SK-N-SH (cell line): ENCODE data around the gene FRA10AC1. TPM values are rescaled to one million over a fixed set of nuclear protein-coding genes. Genes with fewer than 3 reads are reported as not detected.

Experiments
- CTCF ChIA-PET: fragments of 300-600, 350-600 bp; formaldehyde crosslinking; extraction: SDS; loops from one replicate; lab custom pipeline; 2021; lab: Yijun Ruan, JAX
- POLR2A ChIA-PET: fragments of 350-600 bp; sonication (Branson Sonifier 250); formaldehyde crosslinking; extraction: SDS; loops from one replicate; lab custom pipeline; 2020; ENCODE audit warnings: antibody characterized with exemption, inconsistent platforms; lab: Yijun Ruan, JAX
- DNase-seq: peaks from one replicate; pipeline ENCODE4 v3.0.0; 2012
- H2AFZ ChIP-seq: fragments of 200-600 bp; sonication (generic); 2 replicates; pipeline ENCODE4 v1.8.1; 2016; ENCODE audit warnings: antibody characterized with exemption, mild to moderate bottlenecking, low read depth
- H3F3A ChIP-seq: fragments of 200-600 bp; sonication (generic); replicated peaks from 2 replicates; pipeline ENCODE3; 2016; ENCODE audit warnings: antibody characterized with exemption, mild to moderate bottlenecking; ENCODE audit not compliant: insufficient read depth
- H3K27ac ChIP-seq, 2 experiments: fragments of 200-500 bp in 1 of 2; fragments of 200-600 bp in 1 of 2; sonication (Bioruptor generic) in 1 of 2; sonication (generic), shearing (Covaris generic) in 1 of 2; 2 replicates each; pipeline versions ENCODE4 v1.5.1 to v1.6.1; 2014 to 2016; ENCODE audit warnings: low read depth in 2 of 2, inconsistent platforms in 1 of 2, low read length in 1 of 2, mild to moderate bottlenecking in 1 of 2, mixed read lengths in 1 of 2
- H3K27me3 ChIP-seq: fragments of 200-600 bp; sonication (generic), shearing (Covaris generic); 2 replicates; pipeline ENCODE4 v1.6.1; 2016; ENCODE audit warnings: mixed run types; ENCODE audit not compliant: insufficient read depth
- H3K36me3 ChIP-seq, 2 experiments: fragments of 200-500 bp in 1 of 2; fragments of 200-600 bp in 1 of 2; sonication (Bioruptor generic) in 1 of 2; sonication (generic) in 1 of 2; replicated peaks in 1 of 2; 2 replicates each; pipeline versions ENCODE3 to v1.5.1; 2014 to 2016; ENCODE audit warnings: low read length in 1 of 2, mild to moderate bottlenecking in 1 of 2; ENCODE audit not compliant: insufficient read depth in 2 of 2, control insufficient read depth in 1 of 2
- H3K4me1 ChIP-seq, 2 experiments: fragments of 200-500 bp in 1 of 2; fragments of 200-600 bp in 1 of 2; sonication (Bioruptor generic) in 1 of 2; sonication (generic), shearing (Covaris generic) in 1 of 2; 2 replicates each; pipeline versions ENCODE4 v1.5.1 to v1.6.1; 2014 to 2016; ENCODE audit warnings: low read depth in 1 of 2, low read length in 1 of 2, mixed run types in 1 of 2; ENCODE audit not compliant: insufficient read depth in 2 of 2, control insufficient read depth in 1 of 2
- H3K4me2 ChIP-seq: fragments of 200-600 bp; sonication (generic), shearing (Covaris generic); 2 replicates; pipeline ENCODE4 v1.6.1; 2017; ENCODE audit warnings: mixed run types
- H3K4me3 ChIP-seq, 2 experiments: fragments of 200-500 bp in 1 of 2; fragments of 200-600 bp in 1 of 2; sonication (Bioruptor generic) in 1 of 2; sonication (generic), shearing (Covaris generic) in 1 of 2; 2 replicates each; pipeline versions ENCODE4 v1.5.1 to v1.8.1; 2014 to 2016; ENCODE audit warnings: low read depth in 2 of 2, inconsistent platforms in 1 of 2, low read length in 1 of 2, mild to moderate bottlenecking in 1 of 2, mixed read lengths in 1 of 2, moderate library complexity in 1 of 2
- H3K79me2 ChIP-seq: fragments of 200-600 bp; sonication (generic); 2 replicates; pipeline ENCODE4 v1.8.1; 2017; ENCODE audit warnings: mild to moderate bottlenecking; ENCODE audit not compliant: insufficient read depth
- H3K9ac ChIP-seq: fragments of 200-600 bp; sonication (generic); 2 replicates; pipeline ENCODE4 v1.6.1; 2017; ENCODE audit warnings: mixed run types
- H3K9me2 ChIP-seq: fragments of 200-600 bp; sonication (generic); 2 replicates; pipeline ENCODE4 v1.6.1; 2017; ENCODE audit warnings: mixed run types
- H3K9me3 ChIP-seq: fragments of 200-600 bp; sonication (generic); 2 replicates; pipeline ENCODE4 v1.6.1; 2017; ENCODE audit warnings: mixed run types, mild to moderate bottlenecking, moderate library complexity
- H4K20me1 ChIP-seq: fragments of 200-600 bp; sonication (generic); 2 replicates; pipeline ENCODE4 v1.6.1; 2017; ENCODE audit warnings: mild to moderate bottlenecking, mixed run types; ENCODE audit not compliant: insufficient read depth
- CHD2 ChIP-seq: fragments of 150-350 bp; IDR thresholded peaks from 2 replicates; pipeline ENCODE4 v1.6.1; 2018; ENCODE audit warnings: low read length; ENCODE audit not compliant: partially characterized antibody
- CTCF ChIP-seq: fragments of 200-600 bp; sonication (generic); IDR thresholded peaks from 2 replicates; pipeline ENCODE4 v1.6.1; 2017; ENCODE audit warnings: antibody characterized with exemption, mild to moderate bottlenecking, moderate library complexity
- ELF1 ChIP-seq: IDR thresholded peaks from 2 replicates; pipeline ENCODE4 v1.4.0; 2012
- MAX ChIP-seq: IDR thresholded peaks from 2 replicates; pipeline ENCODE4 v1.4.0; 2012; ENCODE audit warnings: low read depth
- MXI1 ChIP-seq: IDR thresholded peaks from 2 replicates; pipeline ENCODE4 v1.6.1; 2012; ENCODE audit warnings: mild to moderate bottlenecking, low read depth, low read length, improper control_type of control experiment
- RAD21 ChIP-seq: IDR thresholded peaks from 2 replicates; pipeline ENCODE4 v1.6.1; 2012; ENCODE audit warnings: mild to moderate bottlenecking, low read length
- RCOR1 ChIP-seq: fragments of 150-350 bp; IDR thresholded peaks from 2 replicates; pipeline ENCODE4 v1.6.1; 2017; ENCODE audit warnings: antibody characterized with exemption, low read length
- SMC3 ChIP-seq: IDR thresholded peaks from 2 replicates; pipeline ENCODE4 v1.6.1; 2012; ENCODE audit warnings: low read depth, low read length, improper control_type of control experiment
- WGBS: methylation state at CpG from one replicate; pipeline ENCODE4 v1.1.6; 2017; ENCODE audit warnings: low lambda C conversion rate; 5-methylcytosine and 5-hydroxymethylcytosine counted together
- polyA plus RNA-seq, 3 experiments: library from polyadenylated mRNA; depleted of rRNA; stranded (reverse); fragments of >200 nt; gene quantifications; 2 replicates each; pipeline ENCODE4 v1.2.3, GENCODE V29; 2012

The FRA10AC1 gene
- polyA plus RNA-seq, 1 of the 3 experiments (the other 2 are of a cell fraction), result 3.9 TPM

DNA sequence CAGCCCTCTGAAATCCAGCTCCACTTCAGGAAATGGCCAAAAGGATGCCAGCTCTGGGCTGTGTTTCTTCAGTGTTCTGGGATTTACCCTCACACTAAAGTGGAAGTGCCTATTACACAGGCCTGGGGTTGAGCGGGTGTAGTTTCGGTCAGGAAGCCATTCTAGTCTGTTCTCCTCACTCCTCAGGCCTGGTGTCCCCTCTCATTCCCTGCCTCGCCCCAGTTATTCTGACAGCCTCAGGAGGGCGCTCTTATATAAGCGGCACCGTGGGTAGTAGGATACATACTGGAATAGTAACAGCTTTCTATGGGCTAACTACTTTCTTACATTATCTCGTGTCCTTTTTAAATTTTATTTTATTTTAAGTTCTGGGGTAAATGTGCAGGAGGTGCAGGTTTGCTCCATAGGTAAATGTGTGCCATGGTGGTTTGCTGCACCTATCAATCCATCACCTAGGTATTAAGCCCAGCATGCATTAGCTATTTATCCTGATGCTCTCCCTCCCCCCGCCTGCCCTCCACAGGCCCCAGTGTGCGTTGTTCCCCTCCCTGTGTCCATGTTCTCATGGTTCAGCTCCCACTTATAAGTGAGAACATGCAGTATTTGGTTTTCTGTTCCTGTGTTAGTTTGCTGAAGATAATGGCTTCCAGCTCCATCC is 43.1 kb upstream of the FRA10AC1 start:
- H3K9me2 ChIP-seq, result no peaks in the 10 kb centered on the region
- H3K4me2 ChIP-seq, result no peak overlapping the region
- H3K27me3 ChIP-seq, result no peaks in the 10 kb centered on the region
- no peak overlapping the region for H3K9ac ChIP-seq
- 66% methylated on average over 9 of the region's 9 CpGs for WGBS
- H4K20me1 ChIP-seq, result no peaks in the 10 kb centered on the region
- H3K9me3 ChIP-seq, result no peaks in the 10 kb centered on the region
- TF ChIP-seq SMC3, result 0 out of 2 replicates have a peak, but pooled peaks have one; percentile 5
- TF ChIP-seq MXI1, result no peak
- peak; percentile 45 for TF ChIP-seq CTCF
- TF ChIP-seq RAD21, result peak; percentile 48
- H3F3A ChIP-seq, result peaks cover 7% of the 10 kb centered on the region
- H2AFZ ChIP-seq, result no peak overlapping the region
- no peak overlapping the region for H3K27ac ChIP-seq
- H3K4me3 ChIP-seq, result peak overlapping the region in 1 of 2 experiments; percentile 20; a peak in 1 of 4 replicates
- H3K4me1 ChIP-seq, result peaks cover 0 to 2% of the 10 kb centered on the region in 2 experiments; a peak in 1 of 4 replicates
- ChIA-PET CTCF (interaction anchor here (1.0 to 3.2 kb wide), 7 partner anchors 9 to 114 kb away, joined by 3 to 16 read pairs (median 3); partner anchors contain the start of gene FRA10AC1), POLR2A (no interaction called here)
- no peaks in the 10 kb centered on the region for H3K36me3 ChIP-seq
- no peaks in the 10 kb centered on the region for H3K79me2 ChIP-seq
- DNase-seq, result no peak

GRCh38 chr10:93742633-93743349 is 40.4 kb upstream of the FRA10AC1 start:
- Histone ChIP-seq H3K9me2 (no peaks in the 10 kb centered on the region), H3K27ac (no peak overlapping the region), H3K4me2 (no peak overlapping the region), H3K9ac (no peak overlapping the region), H2AFZ (no peak overlapping the region), H3K4me1 (peaks cover 0 to 2% of the 10 kb centered on the region in 2 experiments; a peak in 1 of 4 replicates), H3F3A (peaks cover 6% of the 10 kb centered on the region), H3K9me3 (no peaks in the 10 kb centered on the region), H3K79me2 (no peaks in the 10 kb centered on the region), H3K4me3 (no peak overlapping the region), H3K36me3 (no peaks in the 10 kb centered on the region), H4K20me1 (no peaks in the 10 kb centered on the region), H3K27me3 (no peaks in the 10 kb centered on the region)
- ChIA-PET POLR2A (no interaction called here), CTCF (interaction anchor here (1.1 kb wide), 1 partner anchor 9 kb away, joined by 3 read pairs; no protein-coding TSS in a partner anchor)
- TF ChIP-seq RCOR1, result no peak
- no peak for TF ChIP-seq MAX
- TF ChIP-seq CHD2, result no peak
- no peak for TF ChIP-seq ELF1
- DNase-seq, result no peak
- WGBS, result 71% methylated on average over 8 of the region's 8 CpGs
